ENCODE measurements around the gene LRRC56. TPM values are rescaled to one million over a fixed set of nuclear protein-coding genes. Genes with fewer than 3 reads are reported as not detected.

LRRC56 gene
- total RNA-seq, 5 donors from 2014 or later (not counting 1 experiment from before 2014, with no cell fraction given): 3.4 to 6.1 (median 5.6) TPM

DNA sequence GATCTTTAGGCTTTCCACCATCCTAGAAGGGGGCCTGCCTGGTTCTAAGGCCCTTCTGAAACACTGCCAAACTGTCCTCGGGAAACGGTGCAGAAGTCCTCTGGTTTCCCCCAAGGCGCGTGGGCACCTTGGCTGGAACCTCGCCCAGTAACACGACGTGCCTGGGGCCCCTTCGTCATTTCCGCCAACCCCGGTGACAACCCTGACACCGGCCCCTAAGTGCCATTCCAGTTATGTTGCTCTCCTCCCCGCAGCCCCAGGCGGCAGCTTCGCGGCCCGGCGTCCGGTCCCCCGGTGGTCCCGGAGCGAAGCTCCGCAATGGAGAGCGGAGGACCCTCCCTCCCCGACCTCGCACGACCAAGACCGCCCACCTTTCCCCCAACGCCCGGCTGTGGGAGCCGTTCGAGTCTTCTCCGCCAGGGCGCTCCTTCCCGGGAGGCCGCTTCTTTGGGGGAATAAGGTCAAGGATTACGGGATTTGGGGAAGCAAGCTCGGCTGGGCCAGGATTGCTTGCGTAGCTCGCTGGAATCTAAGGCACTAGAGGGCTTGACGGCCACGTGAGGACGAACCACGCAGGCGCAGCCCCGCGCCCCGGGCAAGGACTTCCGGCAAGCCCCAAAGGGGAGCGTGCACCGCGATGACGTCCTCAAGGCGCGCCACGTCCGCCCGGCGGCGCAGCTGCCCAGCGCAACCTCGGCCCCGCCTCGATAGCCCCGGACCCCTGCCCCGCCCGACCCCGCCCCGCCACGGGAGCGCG, 30.9 kb upstream of the LRRC56 start:
- POLR2A ChIA-PET: interaction anchor here (0.7 to 1.4 kb wide), 4 partner anchors 99 to 300 kb away, joined by 3 to 9 read pairs (median 4); partner anchors contain the start of gene BET1L (in 1 of the 2)
- H3K27me3 Mint-ChIP-seq: no peaks in the 10 kb centered on the region

DNA sequence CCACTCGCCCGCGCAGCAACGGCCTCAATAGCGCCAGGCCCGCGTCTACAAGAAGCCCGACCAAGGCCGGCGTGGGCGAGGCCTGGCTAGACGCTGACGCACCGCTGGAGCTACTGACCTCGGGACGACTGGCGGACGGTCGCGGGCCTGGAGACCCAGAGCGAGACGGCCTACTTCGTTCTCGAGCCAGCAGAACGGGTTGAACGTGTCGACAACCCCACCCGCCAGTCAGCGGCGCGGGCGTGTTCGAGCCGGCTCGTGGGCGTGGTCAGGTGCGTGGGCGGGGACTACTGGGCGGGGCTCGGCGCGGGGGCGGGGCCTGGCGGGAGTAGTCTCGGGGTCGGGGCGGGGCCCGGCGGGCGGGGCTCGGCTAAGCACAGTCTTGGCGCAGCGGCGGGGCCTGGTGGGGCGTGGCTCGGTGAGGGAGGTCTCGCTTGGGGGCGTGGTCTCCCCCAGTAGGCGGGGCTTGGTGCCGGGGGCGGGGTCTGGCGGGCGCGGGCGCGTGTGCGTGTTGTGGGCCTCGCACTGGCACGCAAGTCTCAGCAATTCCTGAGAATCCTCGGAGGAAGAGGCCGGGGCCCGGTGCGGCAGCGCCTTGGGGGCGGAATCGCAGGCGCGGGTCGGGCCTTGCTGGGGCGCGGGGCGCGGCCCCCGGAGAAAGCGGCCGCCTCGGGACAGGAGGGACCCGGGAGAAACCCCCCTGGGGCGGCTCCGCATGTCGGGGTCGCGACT, 30.2 kb upstream of the LRRC56 start, which contains the start of gene RNH1:
RNH1 (minus strand) TSS at position 248 of the 732 bp plus-strand sequence. CDS start 5,080 bp downstream, outside the sequence.
- Histone ChIP-seq H3K36me3 (ENCODE audit: control insufficient read depth in 2 of 2, extremely low read depth in 1 of 2, insufficient read depth in 1 of 2, low read length in 1 of 2) (peaks cover 0 to 6% of the 10 kb centered on the region in 2 donors), H3K4me3 (ENCODE audit: control insufficient read depth in 1 of 2, extremely low read depth in 1 of 2, low read length in 1 of 2) (peak within 1 kb of the TSS; percentile 82 to 100), H3K4me1 (ENCODE audit: control insufficient read depth in 1 of 2, extremely low read depth in 1 of 2, insufficient read depth in 2 of 2, low read length in 2 of 2) (peaks cover 13 to 46% of the 10 kb centered on the region in 2 experiments), H3K27me3 (replicated peaks in 1 of 2; ENCODE audit: control insufficient read depth in 2 of 2, extremely low read depth in 1 of 2, insufficient read depth in 2 of 2, low read length in 1 of 2) (no peaks in the 10 kb centered on the region), H3K27ac (ENCODE audit: low read length) (peak within 1 kb of the TSS; percentile 100), H3K9me3 (no peaks in the 10 kb centered on the region)
- ATAC-seq (replicated peaks in 1 of 4): peak; percentile 76 to 88 (median 80)
- ChIA-PET CTCF (interaction anchor here (0.6 to 1.0 kb wide), 3 partner anchors 11 to 116 kb away, joined by 3 to 8 read pairs (median 3); partner anchors contain the start of gene PHRF1 (in 1 of the 2)), POLR2A (interaction anchor here in 1 of 2 donors (0.7 to 1.4 kb wide), 3 partner anchors 100 to 300 kb away, joined by 3 to 5 read pairs (median 4); partner anchors contain the start of gene BET1L)
- Mint-ChIP-seq H3K9me3 (no peaks in the 10 kb centered on the region), H3K27ac (peak within 1 kb of the TSS; percentile 98 to 99), H3K4me1 (peaks cover 6 to 34% (median 31%) of the 10 kb centered on the region in 3 donors), H3K4me3 (peak within 1 kb of the TSS; percentile 94 to 98 (median 96)), H3K36me3 (peaks cover 5% of the 10 kb centered on the region), H3K27me3 (no peaks in the 10 kb centered on the region)
- under 1% methylated on average over 81 of the region's 93 CpGs for WGBS (ENCODE audit: insufficient coverage)
- DNase-seq: peak; percentile 95 to 100 (median 98)

More for the DNA sequence above, 30.9 kb upstream of the LRRC56 start:
- CTCF ChIA-PET: interaction anchor here (0.5 to 1.0 kb wide), 6 partner anchors 12 to 573 kb away, joined by 3 to 8 read pairs (median 3); partner anchors contain the start of gene PHRF1 (in 1 of the 2)
- Histone ChIP-seq H3K27me3 (replicated peaks in 1 of 2; ENCODE audit: control insufficient read depth in 2 of 2, extremely low read depth in 1 of 2, insufficient read depth in 2 of 2, low read length in 1 of 2) (no peaks in the 10 kb centered on the region), H3K4me1 (ENCODE audit: control insufficient read depth in 1 of 2, extremely low read depth in 1 of 2, insufficient read depth in 2 of 2, low read length in 2 of 2) (peaks cover 13 to 46% of the 10 kb centered on the region in 2 experiments), H3K36me3 (ENCODE audit: control insufficient read depth in 2 of 2, extremely low read depth in 1 of 2, insufficient read depth in 1 of 2, low read length in 1 of 2) (peaks cover 1 to 7% of the 10 kb centered on the region in 2 donors), H3K27ac (ENCODE audit: low read length) (peak overlapping the region; percentile 100), H3K4me3 (ENCODE audit: control insufficient read depth in 1 of 2, extremely low read depth in 1 of 2, low read length in 1 of 2) (peak overlapping the region; percentile 82 to 100), H3K9me3 (no peaks in the 10 kb centered on the region)
- WGBS (ENCODE audit: insufficient coverage): under 1% methylated on average over 59 of the region's 71 CpGs
- peaks cover 2% of the 10 kb centered on the region for H3K36me3 Mint-ChIP-seq
- H3K4me1 Mint-ChIP-seq: peaks cover 6 to 38% (median 31%) of the 10 kb centered on the region in 3 donors
- peak overlapping the region; percentile 94 to 98 (median 96) for H3K4me3 Mint-ChIP-seq
- H3K27ac Mint-ChIP-seq: peak overlapping the region; percentile 98 to 99
- no peaks in the 10 kb centered on the region for H3K9me3 Mint-ChIP-seq
- DNase-seq (peak; percentile 89 to 99 (median 95)), ATAC-seq (replicated peaks in 1 of 4) (peak; percentile 78 to 80 (median 78))

DNA sequence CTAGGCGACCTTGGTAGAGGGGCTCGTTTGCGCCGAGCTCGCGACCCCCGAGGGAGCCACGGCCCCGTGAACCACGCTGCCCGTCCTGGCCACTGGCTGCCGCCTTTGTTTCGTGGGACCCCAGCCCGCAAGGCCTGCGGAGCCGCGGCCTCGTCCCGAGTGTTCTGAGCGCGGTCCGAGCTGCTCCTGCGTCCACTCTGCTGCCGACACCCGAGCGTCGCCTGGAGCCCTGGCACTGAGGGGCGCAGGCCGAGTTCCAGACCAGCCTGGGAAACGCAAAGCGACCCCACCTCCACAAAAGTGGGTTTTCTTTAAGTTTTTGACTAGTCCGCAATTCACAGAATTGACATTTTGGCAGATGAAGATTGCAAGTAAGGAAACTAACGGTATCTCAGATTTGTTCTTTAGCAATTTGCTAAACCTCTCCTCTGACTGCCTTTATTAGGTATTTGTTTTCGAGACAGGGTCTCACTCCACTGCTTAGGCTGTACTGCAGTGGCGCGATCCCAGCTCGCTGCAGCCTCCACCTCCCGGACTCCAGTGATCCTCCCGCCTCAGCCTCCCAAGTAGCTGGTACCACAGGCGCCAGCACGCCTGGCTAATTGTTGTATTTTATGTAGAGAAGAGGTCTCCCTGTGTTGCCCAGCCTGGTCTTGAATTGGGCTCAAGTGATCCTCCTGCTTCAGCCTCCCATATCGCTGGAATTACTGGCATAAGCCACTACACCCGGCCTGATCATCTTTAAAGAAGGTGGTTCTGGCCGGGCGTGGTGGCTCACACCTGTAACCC, 29.4 kb upstream of the LRRC56 start:
- H3K4me1 Mint-ChIP-seq: peaks cover 6 to 31% (median 28%) of the 10 kb centered on the region in 3 donors
- CTCF ChIA-PET: interaction anchor here in 1 of 2 donors (2.0 kb wide), 1 partner anchor 11 kb away, joined by 10 read pairs; no protein-coding TSS in a partner anchor
- POLR2A ChIA-PET: no interaction called here
- 42% methylated on average over 34 of the region's 45 CpGs for WGBS (ENCODE audit: insufficient coverage)
- Histone ChIP-seq H3K27me3 (replicated peaks in 1 of 2; ENCODE audit: control insufficient read depth in 2 of 2, extremely low read depth in 1 of 2, insufficient read depth in 2 of 2, low read length in 1 of 2) (no peaks in the 10 kb centered on the region), H3K27ac (ENCODE audit: low read length) (no peak overlapping the region), H3K36me3 (ENCODE audit: control insufficient read depth in 2 of 2, extremely low read depth in 1 of 2, insufficient read depth in 1 of 2, low read length in 1 of 2) (peaks cover 0 to 6% of the 10 kb centered on the region in 2 donors), H3K4me3 (ENCODE audit: control insufficient read depth in 1 of 2, extremely low read depth in 1 of 2, low read length in 1 of 2) (peak overlapping the region; percentile 40 to 59), H3K9me3 (no peaks in the 10 kb centered on the region), H3K4me1 (ENCODE audit: control insufficient read depth in 1 of 2, extremely low read depth in 1 of 2, insufficient read depth in 2 of 2, low read length in 2 of 2) (peaks cover 13 to 46% of the 10 kb centered on the region in 2 experiments)
- H3K27ac Mint-ChIP-seq: peak overlapping the region in 1 of 2 donors; percentile 49
- peaks cover 11% of the 10 kb centered on the region for H3K36me3 Mint-ChIP-seq
- no peak for ATAC-seq (replicated peaks in 1 of 4)
- DNase-seq: no peak
- H3K9me3 Mint-ChIP-seq: no peaks in the 10 kb centered on the region
- no peaks in the 10 kb centered on the region for H3K27me3 Mint-ChIP-seq
- peak overlapping the region; percentile 69 to 96 (median 94) for H3K4me3 Mint-ChIP-seq

DNA sequence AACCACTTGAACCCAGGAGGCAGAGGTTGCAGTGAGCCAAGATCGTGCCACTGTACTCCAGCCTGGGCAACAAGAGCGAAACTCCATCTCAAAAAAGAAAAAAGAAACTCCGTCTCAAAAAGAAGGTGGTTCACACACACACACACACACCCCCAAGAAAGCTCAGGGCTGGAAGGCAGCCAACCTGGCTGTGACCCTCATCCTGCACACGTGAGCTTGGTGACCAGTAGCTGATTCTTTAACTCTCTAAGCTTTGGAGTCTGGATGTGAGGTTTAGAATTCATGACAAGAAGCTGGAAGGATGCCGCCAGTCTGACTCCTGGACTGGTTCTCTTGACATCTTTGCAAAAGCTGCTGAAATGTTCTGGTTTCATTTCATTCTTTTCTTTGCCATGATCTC, 28.4 kb upstream of the LRRC56 start:
- peaks cover 11% of the 10 kb centered on the region for H3K36me3 Mint-ChIP-seq
- peak overlapping the region in 1 of 2 donors; percentile 39 for H3K27ac Mint-ChIP-seq
- ChIA-PET POLR2A (no interaction called here), CTCF (interaction anchor here in 1 of 2 donors (0.6 to 2.0 kb wide), 2 partner anchors 10 to 19 kb away, joined by 4 to 10 read pairs; no protein-coding TSS in a partner anchor)
- Histone ChIP-seq H3K4me1 (ENCODE audit: control insufficient read depth in 1 of 2, extremely low read depth in 1 of 2, insufficient read depth in 2 of 2, low read length in 2 of 2) (peaks cover 13 to 36% of the 10 kb centered on the region in 2 experiments), H3K27me3 (replicated peaks in 1 of 2; ENCODE audit: control insufficient read depth in 2 of 2, extremely low read depth in 1 of 2, insufficient read depth in 2 of 2, low read length in 1 of 2) (no peaks in the 10 kb centered on the region), H3K27ac (ENCODE audit: low read length) (no peak overlapping the region), H3K9me3 (no peaks in the 10 kb centered on the region), H3K36me3 (ENCODE audit: control insufficient read depth in 2 of 2, extremely low read depth in 1 of 2, insufficient read depth in 1 of 2, low read length in 1 of 2) (peaks cover 2 to 6% of the 10 kb centered on the region in 2 donors), H3K4me3 (ENCODE audit: control insufficient read depth in 1 of 2, extremely low read depth in 1 of 2, low read length in 1 of 2) (no peak overlapping the region)
- 93% methylated on average over 3 of the region's 5 CpGs for WGBS (ENCODE audit: insufficient coverage)
- H3K4me3 Mint-ChIP-seq: peak overlapping the region in 1 of 3 donors; percentile 25
- DNase-seq (no peak), ATAC-seq (replicated peaks in 1 of 4) (no peak)
- H3K9me3 Mint-ChIP-seq: no peaks in the 10 kb centered on the region
- peaks cover 6 to 24% (median 22%) of the 10 kb centered on the region in 3 donors for H3K4me1 Mint-ChIP-seq
- no peaks in the 10 kb centered on the region for H3K27me3 Mint-ChIP-seq

DNA sequence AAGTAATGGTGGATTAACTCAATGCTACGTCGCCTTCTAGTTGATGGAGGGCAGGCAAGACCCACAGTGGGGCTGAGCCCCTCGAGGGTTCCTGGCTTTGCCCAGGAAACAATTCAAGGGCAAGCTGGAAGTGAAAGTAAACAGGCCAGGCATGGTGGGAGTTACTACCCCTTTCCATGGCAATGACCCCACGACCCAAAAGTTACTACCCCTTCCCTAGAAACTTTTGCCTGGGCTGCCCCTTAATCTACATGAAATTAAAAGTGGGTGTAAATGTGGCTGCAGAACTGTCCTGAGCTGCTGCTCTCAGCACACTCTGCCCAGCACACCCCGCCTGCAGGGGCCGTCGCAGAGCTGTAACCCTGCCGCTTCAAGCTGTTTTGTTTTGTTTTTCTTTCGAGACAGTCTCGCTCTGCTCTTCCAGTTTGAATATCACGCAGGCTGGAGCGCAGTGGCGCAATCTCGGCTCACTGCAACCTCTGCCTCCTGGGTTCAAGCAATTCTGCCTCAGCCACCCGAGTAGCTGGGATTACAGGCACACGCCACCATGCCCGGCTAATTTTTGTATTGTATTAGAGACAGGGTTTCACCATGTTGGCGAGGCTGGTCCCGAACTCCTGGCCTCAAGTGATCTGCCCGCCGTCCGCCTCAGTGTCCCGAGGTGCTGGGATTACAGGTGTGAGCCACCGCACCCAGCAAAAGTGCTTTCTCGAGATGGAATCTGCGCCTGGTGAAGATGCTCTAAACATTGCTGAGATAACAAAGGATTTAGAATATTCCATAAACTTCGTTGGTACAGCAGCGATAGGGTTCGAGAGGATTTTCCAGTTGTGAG, 24.3 kb upstream of the LRRC56 start:
- peaks cover 11% of the 10 kb centered on the region for H3K36me3 Mint-ChIP-seq
- Histone ChIP-seq H3K9me3 (no peaks in the 10 kb centered on the region), H3K36me3 (ENCODE audit: control insufficient read depth in 2 of 2, extremely low read depth in 1 of 2, insufficient read depth in 1 of 2, low read length in 1 of 2) (peaks cover 2 to 6% of the 10 kb centered on the region in 2 donors), H3K4me1 (ENCODE audit: control insufficient read depth in 1 of 2, extremely low read depth in 1 of 2, insufficient read depth in 2 of 2, low read length in 2 of 2) (peaks cover 0 to 3% of the 10 kb centered on the region in 2 experiments), H3K27me3 (replicated peaks in 1 of 2; ENCODE audit: control insufficient read depth in 2 of 2, extremely low read depth in 1 of 2, insufficient read depth in 2 of 2, low read length in 1 of 2) (no peaks in the 10 kb centered on the region), H3K27ac (ENCODE audit: low read length) (no peak overlapping the region), H3K4me3 (ENCODE audit: control insufficient read depth in 1 of 2, extremely low read depth in 1 of 2, low read length in 1 of 2) (no peak overlapping the region)
- H3K4me1 Mint-ChIP-seq: peaks cover 0 to 5% (median 3%) of the 10 kb centered on the region in 3 donors
- ATAC-seq (replicated peaks in 1 of 4) (no peak), DNase-seq (no peak)
- no peak overlapping the region for H3K4me3 Mint-ChIP-seq
- ChIA-PET CTCF (interaction anchor here in 1 of 2 donors (0.6 kb wide), 2 partner anchors 9 to 186 kb away, joined by 3 to 4 read pairs; no protein-coding TSS in a partner anchor), POLR2A (no interaction called here)
- no peak overlapping the region for H3K27ac Mint-ChIP-seq
- H3K9me3 Mint-ChIP-seq: peaks cover 0 to 3% (median 0%) of the 10 kb centered on the region in 3 donors
- 98% methylated on average over 21 of the region's 29 CpGs for WGBS (ENCODE audit: insufficient coverage)
- no peaks in the 10 kb centered on the region for H3K27me3 Mint-ChIP-seq
